CD4-positive, alpha-beta T cell treated with Interferon alpha-2 for 1 hour (primary cell): ENCODE results near the gene CASKIN1.
A peak's percentile ranks its signal among the peaks of the same experiment; 100 is the strongest.
"Not testable (repeated sequence)": the region's sequence is repeated elsewhere in the genome, so short reads cannot be mapped to it uniquely, and the experiment has no call there.

Source experiments
- DNase-seq, 2 donors: peaks; one replicate each; pipeline ENCODE4 v3.0.0-alpha.2; 2020 to 2022

Gene CASKIN1

GRCh38 chr16:2196162-2196980 lies at the start of gene CASKIN1:
TSS of gene CASKIN1 (minus strand) at chr16:2196605. CDS start at chr16:2196432, 173 bp downstream.
- DNase-seq = peak in 1 of 2 donors; percentile 19

GRCh38 chr16:2244926-2245795 lies 48.8 kb upstream of the CASKIN1 start:
- no peak for DNase-seq

GRCh38 chr16:2244301-2244700 lies 47.9 kb upstream of the CASKIN1 start:
- no peak for DNase-seq

DNA sequence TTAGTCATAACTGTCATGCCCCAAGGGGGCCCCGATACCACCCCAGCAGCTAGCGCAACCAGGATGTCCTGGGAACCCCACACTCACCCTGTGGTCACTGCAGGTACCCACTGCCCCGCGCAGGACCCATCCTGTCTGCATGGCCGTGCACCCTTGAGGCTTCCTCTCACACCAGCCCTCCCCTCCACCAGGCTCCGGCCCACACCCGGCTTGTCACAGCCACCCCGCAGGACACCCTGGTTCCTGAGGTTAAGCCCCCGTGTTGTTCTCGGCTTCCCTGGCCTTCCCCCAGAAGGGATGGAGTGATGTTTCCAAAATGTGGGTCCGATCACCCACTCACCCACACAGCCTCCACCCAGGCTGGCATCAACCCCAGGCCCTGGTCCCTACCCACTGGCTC lies 47.4 kb upstream of the CASKIN1 start:
- DNase-seq = no peak

DNA sequence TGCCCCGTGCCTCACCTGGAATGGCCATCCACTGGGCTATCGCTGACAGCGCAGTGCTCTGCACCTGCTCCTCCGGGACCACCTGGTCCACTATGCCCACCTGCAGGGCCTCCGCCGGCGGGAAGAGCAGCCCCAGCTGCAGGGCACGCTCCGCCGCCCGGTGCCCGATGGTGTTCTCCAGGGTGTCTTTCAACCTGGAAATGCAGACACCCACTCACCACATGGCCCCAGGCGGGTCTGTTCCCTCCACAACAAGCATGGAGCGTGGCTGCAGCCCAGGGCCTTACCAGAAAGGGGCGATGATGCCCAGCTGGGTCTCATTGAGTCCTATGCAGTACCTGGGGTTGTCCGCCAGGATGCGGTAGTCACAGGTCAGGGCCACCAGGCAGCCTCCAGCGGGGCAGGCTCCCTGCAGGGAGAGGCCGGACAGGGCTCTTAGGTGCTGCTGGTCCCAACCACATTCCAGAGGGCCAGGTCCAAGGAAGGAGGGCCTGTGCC lies 46.7 kb upstream of the CASKIN1 start:
- no peak for DNase-seq

DNA sequence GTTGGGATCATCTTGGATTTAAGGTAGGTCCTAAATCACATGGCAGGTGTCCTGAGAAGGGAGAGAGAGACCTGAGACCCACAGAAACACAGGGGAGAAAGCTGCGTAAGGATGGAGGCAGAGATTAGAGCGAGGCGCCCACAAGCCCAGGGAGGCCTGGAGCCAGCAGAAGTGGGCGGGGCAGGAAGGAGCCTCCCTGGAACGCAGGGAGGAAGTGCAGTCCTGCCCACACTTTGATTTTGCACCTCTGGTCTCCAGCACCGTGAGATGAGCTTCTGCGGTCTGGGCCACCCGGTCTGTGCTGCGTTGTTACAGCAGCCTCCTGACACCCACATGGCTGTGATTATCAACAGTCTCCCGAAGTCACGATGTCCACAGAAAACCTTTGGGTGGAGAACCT lies 46.2 kb upstream of the CASKIN1 start:
- DNase-seq = no peak

DNA sequence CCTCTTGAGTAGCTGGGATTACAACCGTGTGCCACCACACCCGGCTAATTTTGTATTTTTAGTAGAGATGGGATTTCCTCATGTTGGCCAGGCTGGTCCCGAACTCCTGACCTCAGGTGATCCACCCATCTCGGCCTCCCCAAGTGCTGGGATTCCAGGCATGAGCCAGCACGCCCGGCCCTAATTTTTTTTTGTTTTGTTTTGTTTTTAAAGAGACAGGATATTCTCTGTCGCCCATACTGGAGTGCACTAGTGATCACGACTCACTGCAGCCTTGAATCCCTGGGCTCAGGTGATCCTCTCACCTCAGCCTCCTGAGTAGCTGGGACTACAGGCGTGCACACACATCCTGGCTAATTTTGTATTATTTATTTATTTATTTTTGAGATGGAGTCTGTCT lies 43.9 kb upstream of the CASKIN1 start:
- DNase-seq = not testable (repeated sequence)

- DNase-seq = no peak
Observed at GRCh38 chr16:2238838-2239675, 42.7 kb upstream of the CASKIN1 start.

- no peak for DNase-seq
Observed at GRCh38 chr16:2238150-2238837, 41.9 kb upstream of the CASKIN1 start.

- DNase-seq = no peak
Observed at GRCh38 chr16:2237493-2238149, 41.2 kb upstream of the CASKIN1 start.

GRCh38 chr16:2237102-2237482 lies 40.7 kb upstream of the CASKIN1 start:
- no peak for DNase-seq

DNA sequence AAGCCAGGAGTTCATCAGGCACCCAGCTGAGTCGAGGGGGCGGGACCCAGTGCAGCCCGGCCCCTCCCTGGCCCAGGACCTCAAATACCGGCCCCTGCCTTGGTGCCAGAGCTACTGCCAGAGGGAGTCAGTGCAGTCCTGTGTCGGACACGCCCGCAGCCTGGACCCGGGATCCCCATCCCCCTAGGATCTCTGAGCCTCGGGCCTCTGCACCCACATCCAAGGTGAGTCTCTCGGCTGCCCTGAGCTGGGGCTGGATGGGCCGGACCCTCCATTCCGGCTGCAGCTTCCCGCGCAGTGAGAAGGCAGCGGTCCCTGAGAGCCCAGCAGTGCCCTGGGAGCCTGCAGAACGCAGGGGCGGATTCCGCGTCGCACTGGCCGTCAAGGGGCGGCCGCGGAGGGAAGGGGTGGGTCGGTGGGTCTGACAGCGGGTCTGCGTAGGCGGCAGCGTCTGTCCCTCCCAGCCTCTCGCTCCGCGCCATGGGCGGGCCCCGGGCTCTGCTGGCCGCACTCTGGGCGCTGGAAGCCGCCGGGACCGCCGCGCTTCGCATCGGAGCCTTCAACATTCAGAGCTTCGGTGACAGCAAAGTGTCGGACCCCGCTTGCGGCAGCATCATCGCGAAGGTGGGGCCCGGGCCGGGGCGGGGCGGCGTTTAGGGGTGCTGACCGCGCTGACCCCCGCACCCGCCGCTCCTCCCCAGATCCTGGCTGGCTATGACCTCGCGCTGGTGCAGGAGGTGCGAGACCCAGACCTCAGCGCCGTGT lies 40.1 kb upstream of the CASKIN1 start, which contains the start of gene DNASE1L2:
Gene DNASE1L2, plus strand, starts transcription at position 108 of the 765 bp plus-strand sequence. Its CDS starts 373 bp downstream, at position 481.
- DNase-seq = no peak

DNA sequence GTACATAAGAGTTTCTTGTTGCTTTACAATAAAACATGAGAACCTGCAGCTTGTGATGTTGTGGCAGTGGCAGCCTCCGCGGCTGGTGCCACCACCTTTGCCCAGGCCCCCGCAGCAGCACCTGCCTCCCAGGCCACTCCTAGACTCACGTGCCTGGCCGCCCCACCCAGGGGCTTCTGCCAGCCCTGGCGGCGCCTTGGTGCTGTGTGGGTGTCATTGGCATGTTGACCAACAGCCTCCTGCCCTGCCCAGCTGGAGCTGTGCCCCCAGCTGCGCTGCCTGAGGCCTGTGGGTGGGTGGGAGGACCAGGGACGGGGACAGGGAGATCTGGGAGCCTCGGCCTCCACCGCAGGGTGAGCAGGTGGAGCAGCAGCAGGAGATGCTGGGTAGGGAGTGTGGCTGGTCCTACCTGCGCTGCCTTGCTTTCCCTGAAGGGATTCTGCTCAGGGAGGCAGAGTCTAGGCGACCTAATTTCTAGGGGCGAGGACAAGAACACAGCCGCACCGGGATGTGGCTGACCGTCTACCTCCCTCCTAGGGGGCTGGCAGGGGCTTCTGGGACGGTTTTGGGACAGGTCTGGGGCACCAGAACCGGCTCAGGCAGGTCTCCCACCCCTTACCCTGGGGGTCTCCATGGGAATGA lies 39.4 kb upstream of the CASKIN1 start:
- DNase-seq = no peak

GRCh38 chr16:2235234-2235651 lies 38.8 kb upstream of the CASKIN1 start:
- DNase-seq = no peak

- DNase-seq = no peak
Observed at GRCh38 chr16:2234813-2235170, 38.4 kb upstream of the CASKIN1 start.

- no peak for DNase-seq
Observed at GRCh38 chr16:2233872-2234812, 37.7 kb upstream of the CASKIN1 start.

DNA sequence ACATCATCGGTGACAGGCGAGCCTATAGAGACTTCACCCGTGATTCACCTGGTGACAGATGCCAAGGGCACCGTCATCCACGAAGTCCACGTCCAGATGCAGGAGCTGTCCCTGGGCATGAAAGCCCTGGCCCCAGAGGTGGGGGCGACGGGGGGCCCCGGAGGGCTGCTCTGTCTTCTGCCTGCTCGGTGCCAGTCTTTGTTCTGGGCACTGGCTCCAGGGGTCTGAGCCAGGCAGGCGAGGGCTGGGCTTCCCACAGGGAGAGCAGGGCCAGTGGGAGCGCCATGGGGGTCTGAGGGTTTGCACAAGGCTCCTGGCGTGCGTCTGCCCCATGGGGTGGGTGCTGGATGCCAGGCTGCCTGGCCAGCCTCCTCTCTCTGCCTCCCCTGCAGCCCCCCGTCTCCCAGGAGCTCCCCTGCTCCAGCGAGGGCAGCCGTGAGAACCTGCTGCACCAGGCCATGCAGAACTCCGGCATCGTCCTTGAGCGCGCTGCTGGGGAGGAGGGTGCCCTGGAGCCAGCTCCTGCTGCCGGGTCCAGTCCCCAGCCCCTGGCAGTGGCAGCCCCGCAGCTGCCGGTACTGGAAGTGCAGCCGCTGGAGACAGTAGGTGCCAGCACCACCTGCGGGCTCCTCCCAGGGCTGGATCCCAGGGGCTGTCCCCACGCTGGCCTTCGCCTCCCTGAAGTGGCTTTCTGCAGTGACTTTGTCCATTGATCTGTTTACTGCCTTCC lies 36.8 kb upstream of the CASKIN1 start:
- no peak for DNase-seq
